HEK293 (cell line): ENCODE measurements around the gene SYTL3.
"Not testable (repeated sequence)": the region's sequence is repeated elsewhere in the genome, so short reads cannot be mapped to it uniquely, and the experiment has no call there.

Experiments
- CTCF ChIA-PET: fragments of 350-600 bp; formaldehyde crosslinking; extraction: SDS; loops from one replicate; lab custom pipeline; 2021; ENCODE audit warnings: antibody characterized with exemption; lab: Yijun Ruan, JAX
- POLR2A ChIA-PET: fragments of 300-600 bp; formaldehyde crosslinking; extraction: SDS; loops from one replicate; lab custom pipeline; 2020; ENCODE audit warnings: antibody characterized with exemption, inconsistent platforms; lab: Yijun Ruan, JAX
- H3K27ac ChIP-seq: fragments of 200-500 bp; sonication (Bioruptor generic); 2 replicates; pipeline ENCODE4 v1.5.1; 2014; ENCODE audit warnings: low read depth, low read length, control low read depth, inconsistent platforms; ENCODE audit errors: extremely low read depth
- H3K36me3 ChIP-seq, 2 experiments: fragments of 200-500 bp in 1 of 2; sonication (Bioruptor generic) in 1 of 2; 1 replicate in 1 of 2; 2 replicates in 1 of 2; pipeline ENCODE4 v1.5.1; 2014 to 2017; ENCODE audit warnings: inconsistent platforms in 2 of 2, low read length in 2 of 2; ENCODE audit not compliant: control insufficient read depth in 2 of 2, insufficient read depth in 1 of 2
- H3K4me1 ChIP-seq: fragments of 200-500 bp; sonication (Bioruptor generic); 2 replicates; pipeline ENCODE4 v1.5.1; 2014; ENCODE audit warnings: mild to moderate bottlenecking, low read length, inconsistent platforms; ENCODE audit not compliant: control insufficient read depth, insufficient read depth
- H3K4me3 ChIP-seq: 2 replicates; pipeline ENCODE4 v1.5.1; 2011; ENCODE audit warnings: low read depth, mild to moderate bottlenecking, control low read depth, low read length, moderate library complexity
- H3K9me3 ChIP-seq: fragments of 200-500 bp; sonication (Bioruptor generic); 2 replicates; pipeline ENCODE4 v1.5.1; 2014; ENCODE audit warnings: low read depth, low read length, inconsistent platforms; ENCODE audit not compliant: control insufficient read depth, insufficient read depth
- BCL6B ChIP-seq: fragments of 450-650 bp; formaldehyde crosslinking; IDR thresholded peaks from 2 replicates; pipeline ENCODE4 v1.5.1; 2017; ENCODE audit warnings: missing biosample characterization, missing genetic modification characterization
- GLIS2 ChIP-seq: fragments of 450-650 bp; formaldehyde crosslinking; IDR thresholded peaks from 2 replicates; pipeline ENCODE4 v1.5.1; 2016; ENCODE audit warnings: missing biosample characterization, missing genetic modification characterization
- HOXD13 ChIP-seq: sonication (generic); formaldehyde crosslinking; IDR thresholded peaks from 2 replicates; pipeline ENCODE4 v1.8.0; 2022; ENCODE audit warnings: missing genetic modification reagents, borderline replicate concordance
- ZBTB1 ChIP-seq: fragments of 450-650 bp; formaldehyde crosslinking; IDR thresholded peaks from 2 replicates; pipeline ENCODE4 v1.5.1; 2016; ENCODE audit warnings: missing biosample characterization, missing genetic modification characterization
- ZBTB17 ChIP-seq: fragments of 450-650 bp; formaldehyde crosslinking; IDR thresholded peaks from 2 replicates; pipeline ENCODE4 v1.5.1; 2016; ENCODE audit warnings: missing biosample characterization, missing genetic modification characterization
- ZBTB49 ChIP-seq: fragments of 450-650 bp; formaldehyde crosslinking; IDR thresholded peaks from 2 replicates; pipeline ENCODE4 v1.5.1; 2016; ENCODE audit warnings: missing biosample characterization, missing genetic modification characterization, low read depth
- ZFP41 ChIP-seq: fragments of 450-650 bp; formaldehyde crosslinking; IDR thresholded peaks from 2 replicates; pipeline ENCODE4 v1.5.1; 2016; ENCODE audit warnings: missing biosample characterization, missing genetic modification characterization, borderline replicate concordance
- ZNF112 ChIP-seq: fragments of 450-650 bp; formaldehyde crosslinking; IDR thresholded peaks from 2 replicates; pipeline ENCODE4 v1.5.0; 2017; ENCODE audit warnings: missing biosample characterization, missing genetic modification characterization
- ZNF18 ChIP-seq: fragments of 450-650 bp; formaldehyde crosslinking; IDR thresholded peaks from 2 replicates; pipeline ENCODE4 v1.5.1; 2016; ENCODE audit warnings: missing biosample characterization, missing genetic modification characterization
- ZNF19 ChIP-seq: fragments of 450-650 bp; formaldehyde crosslinking; IDR thresholded peaks from 2 replicates; pipeline ENCODE4; 2016; ENCODE audit warnings: missing biosample characterization, missing genetic modification characterization, low read depth
- ZNF211 ChIP-seq: fragments of 450-650 bp; formaldehyde crosslinking; IDR thresholded peaks from 2 replicates; pipeline ENCODE4 v1.5.1; 2016; ENCODE audit warnings: low read depth, missing biosample characterization, missing genetic modification characterization
- ZNF423 ChIP-seq: fragments of 450-650 bp; formaldehyde crosslinking; IDR thresholded peaks from 2 replicates; pipeline ENCODE4 v1.5.1; 2016; ENCODE audit warnings: missing biosample characterization, missing genetic modification characterization
- ZNF521 ChIP-seq: fragments of 450-650 bp; formaldehyde crosslinking; IDR thresholded peaks from 2 replicates; pipeline ENCODE4 v1.5.1; 2017; ENCODE audit warnings: missing biosample characterization, mild to moderate bottlenecking, missing genetic modification characterization
- ZNF580 ChIP-seq: fragments of 450-650 bp; formaldehyde crosslinking; IDR thresholded peaks from 2 replicates; pipeline ENCODE4 v1.5.1; 2016; ENCODE audit warnings: missing biosample characterization, missing genetic modification characterization
- ZNF747 ChIP-seq: fragments of 450-650 bp; formaldehyde crosslinking; IDR thresholded peaks from 2 replicates; pipeline ENCODE4 v1.5.1; 2016; ENCODE audit warnings: missing biosample characterization, missing genetic modification characterization
- ZSCAN18 ChIP-seq: fragments of 450-650 bp; formaldehyde crosslinking; IDR thresholded peaks from 2 replicates; pipeline ENCODE4 v1.5.1; 2016; ENCODE audit warnings: missing biosample characterization, missing genetic modification characterization
- ZSCAN23 ChIP-seq: fragments of 450-650 bp; formaldehyde crosslinking; IDR thresholded peaks from 2 replicates; pipeline ENCODE4 v1.5.1; 2016; ENCODE audit warnings: missing biosample characterization, missing genetic modification characterization

The SYTL3 gene

GRCh38 chr6:158669145-158670035 lies 19.5 kb downstream of the SYTL3 start:
- no peak overlapping the region for H3K4me3 ChIP-seq
- 0 out of 2 replicates have a peak, but pooled peaks have one; percentile 28 for TF ChIP-seq ZBTB17 (tag by site-specific recombination)
- no peak for TF ChIP-seq BCL6B (tag by site-specific recombination)
- POLR2A ChIA-PET = no interaction called here
- H3K4me1 ChIP-seq = no peaks in the 10 kb centered on the region
- no peak overlapping the region for H3K27ac ChIP-seq
- H3K9me3 ChIP-seq = no peaks in the 10 kb centered on the region
- no peaks in the 10 kb centered on the region for H3K36me3 ChIP-seq
- CTCF ChIA-PET = interaction anchor here (0.9 to 2.2 kb wide), 4 partner anchors 9 to 449 kb away, joined by 4 to 7 read pairs (median 5); no protein-coding TSS in a partner anchor

GRCh38 chr6:158672119-158672518 lies 22.3 kb downstream of the SYTL3 start:
- H3K27ac ChIP-seq, H3K9me3 ChIP-seq, H3K36me3 ChIP-seq, H3K4me1 ChIP-seq, H3K4me3 ChIP-seq: not testable (repeated sequence)
- POLR2A ChIA-PET = interaction anchor here (0.6 to 0.7 kb wide), 2 partner anchors 19 to 441 kb away, joined by 3 to 4 read pairs; no protein-coding TSS in a partner anchor
- CTCF ChIA-PET = interaction anchor here (1.2 to 2.0 kb wide), 4 partner anchors 13 to 457 kb away, joined by 5 to 7 read pairs (median 6); no protein-coding TSS in a partner anchor

- no peak for TF ChIP-seq ZBTB1 (tag by site-specific recombination)
- TF ChIP-seq ZNF19 (tag by site-specific recombination) = no peak
- no peak for TF ChIP-seq ZNF580 (tag by site-specific recombination)
- no peak for TF ChIP-seq ZNF211 (tag by site-specific recombination)
- no peak for TF ChIP-seq ZNF521 (tag by site-specific recombination)
- TF ChIP-seq HOXD13 (CRISPR knock-in tag) = no peak
- no peak for TF ChIP-seq ZSCAN18 (tag by site-specific recombination)
- TF ChIP-seq ZNF747 = no peak
- Histone ChIP-seq H3K36me3 (no peaks in the 10 kb centered on the region), H3K4me1 (no peaks in the 10 kb centered on the region), H3K27ac (no peak overlapping the region), H3K4me3 (no peak overlapping the region), H3K9me3 (no peaks in the 10 kb centered on the region)
- POLR2A ChIA-PET = no interaction called here
- CTCF ChIA-PET = interaction anchor here (1.2 to 1.6 kb wide), 3 partner anchors 18 to 458 kb away, joined by 5 to 7 read pairs (median 6); no protein-coding TSS in a partner anchor
Observed at GRCh38 chr6:158672726-158673125, 22.9 kb downstream of the SYTL3 start.

- H3K9me3 ChIP-seq = no peaks in the 10 kb centered on the region
- H3K27ac ChIP-seq = no peak overlapping the region
- ChIA-PET CTCF (interaction anchor here (1.2 kb wide), 1 partner anchor 44 kb away, joined by 4 read pairs; no protein-coding TSS in a partner anchor), POLR2A (no interaction called here)
- H3K4me1 ChIP-seq = no peaks in the 10 kb centered on the region
- no peak overlapping the region for H3K4me3 ChIP-seq
- H3K36me3 ChIP-seq = no peaks in the 10 kb centered on the region
- TF ChIP-seq HOXD13 (CRISPR knock-in tag) = no peak
- TF ChIP-seq ZNF423 (tag by site-specific recombination) = no peak
- no peak for TF ChIP-seq ZNF18 (tag by site-specific recombination)
- TF ChIP-seq ZNF112 (tag by site-specific recombination) = no peak
- no peak for TF ChIP-seq ZFP41
- TF ChIP-seq GLIS2 (tag by site-specific recombination) = no peak
- TF ChIP-seq ZSCAN23 (tag by site-specific recombination) = no peak
- no peak for TF ChIP-seq ZBTB49 (tag by site-specific recombination)
Observed at GRCh38 chr6:158674342-158675131, 24.7 kb downstream of the SYTL3 start.
